Measurements from ENCODE around the gene SET.

Gene SET

GRCh38 chr9:128651798-128652197 lies 37.2 kb upstream of the SET start:
- Histone ChIP-seq H3K4me2 (ENCODE audit: low read length) (no peak overlapping the region), H3K9ac (ENCODE audit: low read length) (no peak overlapping the region), H2BK15ac (replicated peaks; ENCODE audit: low read depth) (no peak overlapping the region), H3K27me3 (ENCODE audit: insufficient read depth, low read length, poor library complexity) (no peaks in the 10 kb centered on the region), H3K27ac (ENCODE audit: low read depth, low read length) (no peak overlapping the region), H3K4me1 (ENCODE audit: control insufficient read depth, low read depth, low read length) (no peaks in the 10 kb centered on the region), H3K79me2 (ENCODE audit: control insufficient read depth, insufficient read depth, low read length) (no peaks in the 10 kb centered on the region), H3K4ac (ENCODE audit: low read depth, low read length) (no peak overlapping the region), H2BK5ac (ENCODE audit: low read length) (no peak overlapping the region), H3K36me3 (ENCODE audit: control insufficient read depth, insufficient read depth, low read length) (no peaks in the 10 kb centered on the region), H3K18ac (ENCODE audit: low read length) (no peak overlapping the region), H3K23ac (ENCODE audit: low read length) (no peak overlapping the region), H4K8ac (ENCODE audit: low read depth, low read length) (no peak overlapping the region), H3K56ac (ENCODE audit: low read length) (no peak overlapping the region), H4K5ac (ENCODE audit: low read length) (no peak overlapping the region), H2BK120ac (ENCODE audit: low read depth, low read length) (no peak overlapping the region), H3K79me1 (ENCODE audit: low read length) (peaks cover 3% of the 10 kb centered on the region), H2AK5ac (ENCODE audit: low read length) (no peak overlapping the region), H3K4me3 (ENCODE audit: low read length) (no peak overlapping the region)
- no CpG with 5 or more reads among the region's 5 CpGs for WGBS (ENCODE audit: extremely low coverage, insufficient coverage, low lambda C conversion rate)
- DNase-seq, result no peak

GRCh38 chr9:128653908-128654307 lies 35.1 kb upstream of the SET start:
- DNase-seq, result no peak
- no peak overlapping the region for H3K4me2 ChIP-seq (ENCODE audit: low read length)
- H3K27me3 ChIP-seq (ENCODE audit: insufficient read depth, low read length, poor library complexity), result no peaks in the 10 kb centered on the region
- H3K9ac ChIP-seq (ENCODE audit: low read length), result no peak overlapping the region
- no peak overlapping the region for H4K5ac ChIP-seq (ENCODE audit: low read length)
- no peak overlapping the region for H3K4me3 ChIP-seq (ENCODE audit: low read length)
- peak overlapping the region; percentile 49 for H3K56ac ChIP-seq (ENCODE audit: low read length)
- H3K79me1 ChIP-seq (ENCODE audit: low read length), result peaks cover 2% of the 10 kb centered on the region
- H3K23ac ChIP-seq (ENCODE audit: low read length), result no peak overlapping the region
- H2BK5ac ChIP-seq (ENCODE audit: low read length), result no peak overlapping the region
- no peak overlapping the region for H3K27ac ChIP-seq (ENCODE audit: low read depth, low read length)
- H3K79me2 ChIP-seq (ENCODE audit: control insufficient read depth, insufficient read depth, low read length), result no peaks in the 10 kb centered on the region
- H3K36me3 ChIP-seq (ENCODE audit: control insufficient read depth, insufficient read depth, low read length), result no peaks in the 10 kb centered on the region
- no peaks in the 10 kb centered on the region for H3K4me1 ChIP-seq (ENCODE audit: control insufficient read depth, low read depth, low read length)
- H2BK15ac ChIP-seq (replicated peaks; ENCODE audit: low read depth), result no peak overlapping the region
- whole genome bisulfite sequencing (ENCODE audit: extremely low coverage, insufficient coverage, low lambda C conversion rate), result no CpG with 5 or more reads among the region's 8 CpGs
- no peak overlapping the region for H3K18ac ChIP-seq (ENCODE audit: low read length)
- no peak overlapping the region for H4K8ac ChIP-seq (ENCODE audit: low read depth, low read length)
- H2BK120ac ChIP-seq (ENCODE audit: low read depth, low read length), result no peak overlapping the region
- no peak overlapping the region for H2AK5ac ChIP-seq (ENCODE audit: low read length)
- H3K4ac ChIP-seq (ENCODE audit: low read depth, low read length), result no peak overlapping the region

- H3K79me2 ChIP-seq (ENCODE audit: control insufficient read depth, insufficient read depth, low read length), result no peaks in the 10 kb centered on the region
These were observed 34.5 kb upstream of the SET start for GRCh38 chr9:128654481-128654880.

GRCh38 chr9:128656416-128657343 lies 32.3 kb upstream of the SET start, which contains the start of gene DYNC2I2:
TSS of gene DYNC2I2 (minus strand) at chr9:128656847. CDS start at chr9:128656726, 121 bp downstream.
- H3K4ac ChIP-seq (ENCODE audit: low read depth, low read length), result no peak within 1 kb of the TSS
- peak within 1 kb of the TSS; percentile 100 for H2BK5ac ChIP-seq (ENCODE audit: low read length)
- peak within 1 kb of the TSS; percentile 96 for H2BK120ac ChIP-seq (ENCODE audit: low read depth, low read length)
- DNase-seq, result peak; percentile 97
- peak within 1 kb of the TSS; percentile 95 for H3K23ac ChIP-seq (ENCODE audit: low read length)
- H2BK15ac ChIP-seq (replicated peaks; ENCODE audit: low read depth), result no peak within 1 kb of the TSS
- peaks cover 2% of the 10 kb centered on the region for H3K79me1 ChIP-seq (ENCODE audit: low read length)
- H3K36me3 ChIP-seq (ENCODE audit: control insufficient read depth, insufficient read depth, low read length), result no peaks in the 10 kb centered on the region
- H3K18ac ChIP-seq (ENCODE audit: low read length), result peak within 1 kb of the TSS; percentile 92
- H2AK5ac ChIP-seq (ENCODE audit: low read length), result no peak within 1 kb of the TSS
- peak within 1 kb of the TSS; percentile 84 for H3K4me3 ChIP-seq (ENCODE audit: low read length)
- peak within 1 kb of the TSS; percentile 98 for H4K5ac ChIP-seq (ENCODE audit: low read length)
- no peaks in the 10 kb centered on the region for H3K4me1 ChIP-seq (ENCODE audit: control insufficient read depth, low read depth, low read length)
- H3K79me2 ChIP-seq (ENCODE audit: control insufficient read depth, insufficient read depth, low read length), result no peaks in the 10 kb centered on the region
- peak within 1 kb of the TSS; percentile 73 for H3K4me2 ChIP-seq (ENCODE audit: low read length)
- peak within 1 kb of the TSS; percentile 88 for H4K8ac ChIP-seq (ENCODE audit: low read depth, low read length)
- no peaks in the 10 kb centered on the region for H3K27me3 ChIP-seq (ENCODE audit: insufficient read depth, low read length, poor library complexity)
- H3K27ac ChIP-seq (ENCODE audit: low read depth, low read length), result peak within 1 kb of the TSS; percentile 92
- no CpG with 5 or more reads among the region's 86 CpGs for WGBS (ENCODE audit: extremely low coverage, insufficient coverage, low lambda C conversion rate)
- H3K9ac ChIP-seq (ENCODE audit: low read length), result peak within 1 kb of the TSS; percentile 92
- peak within 1 kb of the TSS; percentile 99 for H3K56ac ChIP-seq (ENCODE audit: low read length)

More at GRCh38 chr9:128654481-128654880, 34.5 kb upstream of the SET start:
- H3K4ac ChIP-seq (ENCODE audit: low read depth, low read length), result no peak overlapping the region
- WGBS (ENCODE audit: extremely low coverage, insufficient coverage, low lambda C conversion rate), result no CpG with 5 or more reads among the region's 1 CpG
- no peak overlapping the region for H3K23ac ChIP-seq (ENCODE audit: low read length)
- no peak for DNase-seq
- H3K4me1 ChIP-seq (ENCODE audit: control insufficient read depth, low read depth, low read length), result no peaks in the 10 kb centered on the region
- peaks cover 2% of the 10 kb centered on the region for H3K79me1 ChIP-seq (ENCODE audit: low read length)
- H4K8ac ChIP-seq (ENCODE audit: low read depth, low read length), result no peak overlapping the region
- no peak overlapping the region for H3K4me3 ChIP-seq (ENCODE audit: low read length)
- no peak overlapping the region for H4K5ac ChIP-seq (ENCODE audit: low read length)
- H3K4me2 ChIP-seq (ENCODE audit: low read length), result no peak overlapping the region
- no peak overlapping the region for H2BK5ac ChIP-seq (ENCODE audit: low read length)
- H2AK5ac ChIP-seq (ENCODE audit: low read length), result no peak overlapping the region
- H3K9ac ChIP-seq (ENCODE audit: low read length), result no peak overlapping the region
- H3K36me3 ChIP-seq (ENCODE audit: control insufficient read depth, insufficient read depth, low read length), result no peaks in the 10 kb centered on the region
- no peak overlapping the region for H3K56ac ChIP-seq (ENCODE audit: low read length)
- H3K27me3 ChIP-seq (ENCODE audit: insufficient read depth, low read length, poor library complexity), result no peaks in the 10 kb centered on the region
- H2BK15ac ChIP-seq (replicated peaks; ENCODE audit: low read depth), result no peak overlapping the region
- H3K18ac ChIP-seq (ENCODE audit: low read length), result no peak overlapping the region
- no peak overlapping the region for H2BK120ac ChIP-seq (ENCODE audit: low read depth, low read length)
- H3K27ac ChIP-seq (ENCODE audit: low read depth, low read length), result no peak overlapping the region

GRCh38 chr9:128657344-128657704 lies 31.7 kb upstream of the SET start:
- Histone ChIP-seq H3K4me1 (ENCODE audit: control insufficient read depth, low read depth, low read length) (no peaks in the 10 kb centered on the region), H3K27me3 (ENCODE audit: insufficient read depth, low read length, poor library complexity) (no peaks in the 10 kb centered on the region), H3K79me1 (ENCODE audit: low read length) (peaks cover 2% of the 10 kb centered on the region), H2BK5ac (ENCODE audit: low read length) (no peak overlapping the region), H3K56ac (ENCODE audit: low read length) (peak overlapping the region; percentile 99), H3K9ac (ENCODE audit: low read length) (peak overlapping the region; percentile 87), H3K4me3 (ENCODE audit: low read length) (no peak overlapping the region), H3K23ac (ENCODE audit: low read length) (no peak overlapping the region), H2BK15ac (replicated peaks; ENCODE audit: low read depth) (no peak overlapping the region), H4K5ac (ENCODE audit: low read length) (no peak overlapping the region), H4K8ac (ENCODE audit: low read depth, low read length) (peak overlapping the region; percentile 57), H3K4me2 (ENCODE audit: low read length) (no peak overlapping the region), H3K36me3 (ENCODE audit: control insufficient read depth, insufficient read depth, low read length) (no peaks in the 10 kb centered on the region), H2AK5ac (ENCODE audit: low read length) (no peak overlapping the region), H3K79me2 (ENCODE audit: control insufficient read depth, insufficient read depth, low read length) (no peaks in the 10 kb centered on the region), H2BK120ac (ENCODE audit: low read depth, low read length) (peak overlapping the region; percentile 62), H3K18ac (ENCODE audit: low read length) (no peak overlapping the region), H3K27ac (ENCODE audit: low read depth, low read length) (no peak overlapping the region), H3K4ac (ENCODE audit: low read depth, low read length) (no peak overlapping the region)
- DNase-seq, result no peak
- WGBS (ENCODE audit: extremely low coverage, insufficient coverage, low lambda C conversion rate), result no CpG with 5 or more reads among the region's 13 CpGs

All from mesendoderm (in vitro differentiated cells).